Endometrial microvascular endothelial cells (primary cell): ENCODE measurements around the gene TSHR. TPM values are rescaled to one million over a fixed set of nuclear protein-coding genes. Genes with fewer than 3 reads are reported as not detected.
"Not testable (repeated sequence)": the region's sequence is repeated elsewhere in the genome, so short reads cannot be mapped to it uniquely, and the experiment has no call there.

Source experiments
- in situ Hi-C: cut with HindIII; loops from 2 replicates; pipeline ENCODE4 v1.10.0; 2017; ENCODE audit warnings: low sequenced_read_pairs, low pct_unique_long_range_greater_than_20kb; ENCODE audit errors: inconsistent ontology term
- total RNA-seq: library from RNA; depleted of rRNA; stranded (reverse); fragments of >200 nt; gene quantifications from one replicate; pipeline ENCODE4 v1.2.3, GENCODE V29; 2015; ENCODE audit errors: inconsistent ontology term

TSHR gene
- total RNA-seq, 1 donor from 2014 or later: not detected

GRCh38 chr14:81042438-81042837 is 87.0 kb downstream of the TSHR start:
- in situ Hi-C loops: no loop called here

- in situ Hi-C loops: no loop called here
Measured at GRCh38 chr14:81051547-81051946, 96.1 kb downstream of the TSHR start.

GRCh38 chr14:81054057-81054456 is 98.6 kb downstream of the TSHR start:
- in situ Hi-C loops: not testable (repeated sequence)

- in situ Hi-C loops: no loop called here
Measured at GRCh38 chr14:81055971-81056370, 100.5 kb downstream of the TSHR start.

- in situ Hi-C loops: no loop called here
Measured at GRCh38 chr14:81062380-81062779, 107.0 kb downstream of the TSHR start.

GRCh38 chr14:81062816-81063215 is 107.4 kb downstream of the TSHR start:
- in situ Hi-C loops: no loop called here

- in situ Hi-C loops: no loop called here
Measured at GRCh38 chr14:81066672-81067071, 111.3 kb downstream of the TSHR start.

- in situ Hi-C loops: no loop called here
Measured at GRCh38 chr14:81067156-81067555, 111.7 kb downstream of the TSHR start.

- in situ Hi-C loops: no loop called here
Measured at GRCh38 chr14:81068176-81068782, 112.9 kb downstream of the TSHR start.

GRCh38 chr14:81070511-81070910 is 115.1 kb downstream of the TSHR start:
- in situ Hi-C loops: no loop called here

GRCh38 chr14:81085596-81085995 is 130.2 kb downstream of the TSHR start:
- in situ Hi-C loops: no loop called here

GRCh38 chr14:81087230-81087629 is 131.8 kb downstream of the TSHR start:
- in situ Hi-C loops: no loop called here

GRCh38 chr14:81091139-81091538 is 135.7 kb downstream of the TSHR start:
- in situ Hi-C loops: no loop called here

GRCh38 chr14:81091660-81092059 is 136.2 kb downstream of the TSHR start:
- in situ Hi-C loops: no loop called here

GRCh38 chr14:81093651-81094050 is 138.2 kb downstream of the TSHR start:
- in situ Hi-C loops: no loop called here

GRCh38 chr14:81095539-81095938 is 140.1 kb downstream of the TSHR start:
- in situ Hi-C loops: no loop called here

GRCh38 chr14:81096656-81097055 is 141.2 kb downstream of the TSHR start:
- in situ Hi-C loops: no loop called here

- in situ Hi-C loops: no loop called here
Measured at GRCh38 chr14:81102217-81102616, 146.8 kb downstream of the TSHR start.

- in situ Hi-C loops: no loop called here
Measured at GRCh38 chr14:81103443-81103842, 148.0 kb downstream of the TSHR start.

- in situ Hi-C loops: no loop called here
Measured at GRCh38 chr14:81105378-81105777, 150.0 kb downstream of the TSHR start.

GRCh38 chr14:81105961-81106360 is 150.5 kb downstream of the TSHR start:
- in situ Hi-C loops: no loop called here
